GM18499 (cell line): Measurements from ENCODE around the gene RNF130.

ENCODE experiments used
- ATAC-seq: cut with Tn5 transposase; IDR thresholded peaks from one replicate; pipeline ENCODE4 v1.9.1; 2021; ENCODE audit warnings: moderate number of reproducible peaks; ENCODE audit not compliant: insufficient read depth, unreplicated experiment

RNF130 gene

GRCh38 chr5:180086816-180087399 is 15.3 kb upstream of the RNF130 start:
- no peak for ATAC-seq

GRCh38 chr5:180085837-180086236 is 14.3 kb upstream of the RNF130 start:
- no peak for ATAC-seq

GRCh38 chr5:180084638-180085561 is 13.3 kb upstream of the RNF130 start:
- ATAC-seq = no peak

GRCh38 chr5:180083529-180084060 is 12.0 kb upstream of the RNF130 start:
- no peak for ATAC-seq

- no peak for ATAC-seq
These were observed 11.3 kb upstream of the RNF130 start for GRCh38 chr5:180082633-180083420.

- no peak for ATAC-seq
These were observed 9.9 kb upstream of the RNF130 start for GRCh38 chr5:180081481-180081880.

- ATAC-seq = no peak
These were observed 9.1 kb upstream of the RNF130 start for GRCh38 chr5:180080486-180081280.

- ATAC-seq = no peak
These were observed 8.3 kb upstream of the RNF130 start for GRCh38 chr5:180079702-180080466.

- ATAC-seq = no peak
These were observed 6.8 kb upstream of the RNF130 start for GRCh38 chr5:180078348-180078747.

- no peak for ATAC-seq
These were observed 6.2 kb upstream of the RNF130 start for GRCh38 chr5:180077594-180078284.

GRCh38 chr5:180075703-180076102 is 4.1 kb upstream of the RNF130 start:
- no peak for ATAC-seq

- no peak for ATAC-seq
These were observed 2.9 kb upstream of the RNF130 start for GRCh38 chr5:180074462-180074861.

GRCh38 chr5:180072556-180072955 is 997 bp upstream of the RNF130 start:
- no peak for ATAC-seq

- ATAC-seq = no peak
These were observed 643 bp upstream of the RNF130 start for GRCh38 chr5:180072256-180072548.

GRCh38 chr5:180070756-180071530 is 616 bp downstream of the RNF130 start:
- ATAC-seq = no peak

- ATAC-seq = no peak
These were observed 1.8 kb downstream of the RNF130 start for GRCh38 chr5:180069589-180070247.

GRCh38 chr5:180068519-180069090 is 3.0 kb downstream of the RNF130 start:
- ATAC-seq = no peak
